Vagina (tissue), 2 donors: ENCODE results near the gene ITM2C. TPM values are rescaled to one million over a fixed set of nuclear protein-coding genes. Genes with fewer than 3 reads are reported as not detected.

Experiments
- DNase-seq, 2 donors: peaks; one replicate each; pipeline ENCODE4 v3.0.0-alpha.2; 2017; ENCODE audit errors: extremely low spot score in 2 of 2
- H3K27ac ChIP-seq: fragments of 200-600 bp; sonication (generic); one replicate; pipeline ENCODE4 v1.5.1; 2019
- H3K27me3 ChIP-seq: fragments of 200-600 bp; sonication (generic); one replicate; pipeline ENCODE4 v1.5.1; 2019
- H3K36me3 ChIP-seq, 2 donors: fragments of 200-600 bp; sonication (generic); one replicate each; pipeline ENCODE4 v1.5.1; 2017 to 2019
- H3K4me1 ChIP-seq: fragments of 200-600 bp; sonication (generic); one replicate; pipeline ENCODE4 v1.5.1; 2019
- H3K4me3 ChIP-seq, 2 donors: fragments of 200-600 bp; sonication (generic); 1 replicate in 1 of 2; 2 replicates in 1 of 2; pipeline ENCODE4 v1.5.1; 2016 to 2019
- H3K9me3 ChIP-seq: fragments of 200-600 bp; sonication (generic); one replicate; pipeline ENCODE4 v1.5.1; 2019
- POLR2A ChIP-seq, 2 donors: fragments of 450-650 bp; IDR thresholded peaks; one replicate each; pipeline ENCODE4 v1.6.1; 2017; ENCODE audit warnings: antibody characterized with exemption in 2 of 2, mild to moderate bottlenecking in 2 of 2, moderate library complexity in 2 of 2
- POLR2AphosphoS5 ChIP-seq, 2 donors: sonication (generic); formaldehyde crosslinking; IDR thresholded peaks; one replicate each; pipeline ENCODE4 v1.9.0; 2017; ENCODE audit warnings: antibody characterized with exemption in 2 of 2, mild to moderate bottlenecking in 2 of 2, low read depth in 1 of 2; ENCODE audit not compliant: insufficient read depth in 1 of 2
- intact Hi-C: fragments of 100-400 bp; cut with DNase I; formaldehyde crosslinking; loops from one replicate; pipeline ENCODE4 v1.15.1; 2023
- total RNA-seq: library from RNA; depleted of rRNA; stranded (reverse); fragments of >200 nt; gene quantifications from one replicate; pipeline ENCODE4 v1.2.3, GENCODE V29; 2016
- TF ChIP-seq, protein P1 (sequence below), 3 experiments: fragments of 450-650 bp in 2 of 3; fragments of 200-600 bp in 1 of 3; sonication (generic) in 1 of 3; IDR thresholded peaks; one replicate each; pipeline ENCODE4 v1.5.1; 2017 to 2019; ENCODE audit warnings: antibody characterized with exemption in 3 of 3, mild to moderate bottlenecking in 2 of 3, moderate library complexity in 2 of 3

Gene ITM2C
- total RNA-seq, 1 donor from 2014 or later = 86.2 TPM

DNA sequence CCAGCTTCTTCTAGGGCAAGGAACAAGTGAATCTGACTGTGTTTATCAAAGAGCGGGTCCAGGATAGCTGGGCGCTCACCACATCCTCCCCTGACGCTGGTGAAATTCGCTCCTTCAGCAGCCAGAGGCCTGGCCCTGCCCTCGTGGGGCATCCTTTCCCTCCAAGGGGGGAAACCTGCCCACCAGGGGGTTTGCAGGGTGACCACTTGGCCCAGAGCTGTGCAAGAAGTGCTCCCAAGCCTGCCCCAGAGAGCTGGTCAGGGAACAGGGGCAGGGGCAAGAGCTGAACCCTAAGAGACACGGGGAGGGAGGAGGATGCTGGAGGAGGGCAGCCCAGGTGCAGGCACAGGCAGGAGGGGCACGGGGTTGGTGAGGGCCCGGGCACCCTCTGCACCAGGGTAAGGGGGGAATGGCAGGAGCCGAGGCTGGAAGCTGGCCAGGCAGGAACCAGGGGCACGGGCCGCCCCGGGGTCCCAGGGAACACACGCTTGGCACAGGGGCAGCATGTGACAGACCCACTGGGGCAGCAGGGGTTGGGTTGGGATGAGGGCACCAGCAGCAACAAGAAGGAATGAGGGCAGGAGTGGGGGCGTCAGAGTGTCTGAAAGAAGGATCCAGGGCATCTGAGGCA, 63.1 kb downstream of the ITM2C start:
- H3K9me3 ChIP-seq = no peaks in the 10 kb centered on the region
- no peaks in the 10 kb centered on the region for H3K36me3 ChIP-seq
- H3K27ac ChIP-seq = no peak overlapping the region
- no peak for TF ChIP-seq POLR2A (IDR thresholded peaks at IDR 0.05)
- TF ChIP-seq, protein P1, sequence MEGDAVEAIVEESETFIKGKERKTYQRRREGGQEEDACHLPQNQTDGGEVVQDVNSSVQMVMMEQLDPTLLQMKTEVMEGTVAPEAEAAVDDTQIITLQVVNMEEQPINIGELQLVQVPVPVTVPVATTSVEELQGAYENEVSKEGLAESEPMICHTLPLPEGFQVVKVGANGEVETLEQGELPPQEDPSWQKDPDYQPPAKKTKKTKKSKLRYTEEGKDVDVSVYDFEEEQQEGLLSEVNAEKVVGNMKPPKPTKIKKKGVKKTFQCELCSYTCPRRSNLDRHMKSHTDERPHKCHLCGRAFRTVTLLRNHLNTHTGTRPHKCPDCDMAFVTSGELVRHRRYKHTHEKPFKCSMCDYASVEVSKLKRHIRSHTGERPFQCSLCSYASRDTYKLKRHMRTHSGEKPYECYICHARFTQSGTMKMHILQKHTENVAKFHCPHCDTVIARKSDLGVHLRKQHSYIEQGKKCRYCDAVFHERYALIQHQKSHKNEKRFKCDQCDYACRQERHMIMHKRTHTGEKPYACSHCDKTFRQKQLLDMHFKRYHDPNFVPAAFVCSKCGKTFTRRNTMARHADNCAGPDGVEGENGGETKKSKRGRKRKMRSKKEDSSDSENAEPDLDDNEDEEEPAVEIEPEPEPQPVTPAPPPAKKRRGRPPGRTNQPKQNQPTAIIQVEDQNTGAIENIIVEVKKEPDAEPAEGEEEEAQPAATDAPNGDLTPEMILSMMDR (IDR thresholded peaks at IDR 0.05) = no peak
- TF ChIP-seq POLR2AphosphoS5 (IDR thresholded peaks at IDR 0.05; ENCODE audit: insufficient read depth in 1 of 2, low read depth in 1 of 2) = no peak
- no peak overlapping the region for H3K4me3 ChIP-seq
- intact Hi-C loops = no loop called here
- no peaks in the 10 kb centered on the region for H3K27me3 ChIP-seq
- peaks cover 8% of the 10 kb centered on the region for H3K4me1 ChIP-seq
- no peak for DNase-seq

Other genes starting within 250 kb of the ITM2C start
- gene CAB39, start 152.1 kb upstream of the ITM2C start, total RNA-seq = 59.4 TPM
- gene GPR55, start 60.3 kb downstream of the ITM2C start, total RNA-seq = 2.7 TPM
- gene SPATA3, start 131.2 kb downstream of the ITM2C start, total RNA-seq = not detected
- 0.25 TPM for gene C2orf72, start 172.6 kb downstream of the ITM2C start, total RNA-seq
- gene PSMD1, start 191.9 kb downstream of the ITM2C start, total RNA-seq = 40.5 TPM